ENCODE data around the gene KIAA1217.

GRCh38 chr10:24210501-24210900 lies 1.6 kb downstream of the KIAA1217 start:
- TF ChIP-seq, protein P1, sequence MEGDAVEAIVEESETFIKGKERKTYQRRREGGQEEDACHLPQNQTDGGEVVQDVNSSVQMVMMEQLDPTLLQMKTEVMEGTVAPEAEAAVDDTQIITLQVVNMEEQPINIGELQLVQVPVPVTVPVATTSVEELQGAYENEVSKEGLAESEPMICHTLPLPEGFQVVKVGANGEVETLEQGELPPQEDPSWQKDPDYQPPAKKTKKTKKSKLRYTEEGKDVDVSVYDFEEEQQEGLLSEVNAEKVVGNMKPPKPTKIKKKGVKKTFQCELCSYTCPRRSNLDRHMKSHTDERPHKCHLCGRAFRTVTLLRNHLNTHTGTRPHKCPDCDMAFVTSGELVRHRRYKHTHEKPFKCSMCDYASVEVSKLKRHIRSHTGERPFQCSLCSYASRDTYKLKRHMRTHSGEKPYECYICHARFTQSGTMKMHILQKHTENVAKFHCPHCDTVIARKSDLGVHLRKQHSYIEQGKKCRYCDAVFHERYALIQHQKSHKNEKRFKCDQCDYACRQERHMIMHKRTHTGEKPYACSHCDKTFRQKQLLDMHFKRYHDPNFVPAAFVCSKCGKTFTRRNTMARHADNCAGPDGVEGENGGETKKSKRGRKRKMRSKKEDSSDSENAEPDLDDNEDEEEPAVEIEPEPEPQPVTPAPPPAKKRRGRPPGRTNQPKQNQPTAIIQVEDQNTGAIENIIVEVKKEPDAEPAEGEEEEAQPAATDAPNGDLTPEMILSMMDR (IDR thresholded peaks at IDR 0.05), result no peak
- TF ChIP-seq POLR2A (IDR thresholded peaks at IDR 0.05), result no peak

Data from thyroid gland (tissue), 4 donors.